Measurements from ENCODE around the gene HJV. TPM values are rescaled to one million over a fixed set of nuclear protein-coding genes. Genes with fewer than 3 reads are reported as not detected.

HJV gene
- total RNA-seq, 1 experiment from 2014 or later, result not detected

GRCh38 chr1:146036965-146037646, 15.6 kb upstream of the HJV start:
- no peaks in the 10 kb centered on the region for H3K9me3 ChIP-seq (ENCODE audit: control insufficient read depth, low read depth, low read length)
- no peak overlapping the region for H4K8ac ChIP-seq (replicated peaks; ENCODE audit: insufficient read length, low read depth, low read length)
- H3K23ac ChIP-seq (ENCODE audit: insufficient read length, low read depth, low read length), result no peak overlapping the region
- H4K91ac ChIP-seq (ENCODE audit: insufficient read length, low read depth, low read length), result no peak overlapping the region
- no peak overlapping the region for H4K5ac ChIP-seq (ENCODE audit: insufficient read length, low read depth, low read length)
- no peaks in the 10 kb centered on the region for H3K79me1 ChIP-seq (ENCODE audit: insufficient read depth, low read depth, low read length, poor library complexity, severe bottlenecking)
- H3K56ac ChIP-seq (ENCODE audit: insufficient read length, low read depth, low read length), result no peak overlapping the region
- peak overlapping the region; percentile 61 for H3K18ac ChIP-seq (ENCODE audit: insufficient read length, low read depth, low read length)
- H3K4me1 ChIP-seq (ENCODE audit: insufficient read depth, low read length), result no peaks in the 10 kb centered on the region
- peak overlapping the region; percentile 57 for H3K4me2 ChIP-seq (ENCODE audit: insufficient read depth, insufficient read length, low read length)
- H2AK5ac ChIP-seq (ENCODE audit: insufficient read length, low read length), result no peak overlapping the region
- H3T11ph ChIP-seq (ENCODE audit: low read length), result no peak overlapping the region
- H3K79me2 ChIP-seq (ENCODE audit: insufficient read depth, low read length), result no peaks in the 10 kb centered on the region
- no peak overlapping the region for H2BK12ac ChIP-seq (ENCODE audit: insufficient read length, low read depth, low read length)
- peak overlapping the region; percentile 79 for H2AFZ ChIP-seq (ENCODE audit: low read length)
- WGBS (ENCODE audit: extremely low coverage, insufficient read length, low lambda C conversion rate), result no CpG with 5 or more reads among the region's 21 CpGs
- no peak overlapping the region for H2BK120ac ChIP-seq (ENCODE audit: low read depth, low read length, poor library complexity, severe bottlenecking)
- peak overlapping the region; percentile 79 for H3K9ac ChIP-seq (ENCODE audit: extremely low read depth, insufficient read length, low read length)
- peak overlapping the region; percentile 83; the same call in 1 of the 2 replicates for H3K14ac ChIP-seq (ENCODE audit: insufficient read depth, low read length)
- no peaks in the 10 kb centered on the region for H4K20me1 ChIP-seq (ENCODE audit: control insufficient read depth, insufficient read depth, insufficient read length)
- peak overlapping the region; percentile 99 to 100 for H3K4me3 Mint-ChIP-seq
- no peak for TF ChIP-seq CTCF (conservative IDR thresholded peaks at IDR 0.05)
- H3K23me2 ChIP-seq (ENCODE audit: insufficient read length, low read depth, low read length, poor library complexity, severe bottlenecking), result peaks cover 6% of the 10 kb centered on the region
- H2BK15ac ChIP-seq (ENCODE audit: low read depth, low read length), result no peak overlapping the region
- H2BK20ac ChIP-seq (ENCODE audit: low read depth, low read length, poor library complexity, severe bottlenecking), result no peak overlapping the region
- DNase-seq, result peak; percentile 81
- peak overlapping the region; percentile 91 to 98 (median 95) for H3K27ac Mint-ChIP-seq
- no peak overlapping the region for H3K27ac ChIP-seq (ENCODE audit: insufficient read length, low read depth, low read length)
- H3K36me3 Mint-ChIP-seq (ENCODE audit: insufficient read depth in 1 of 3, low read depth in 3 of 3), result no peaks in the 10 kb centered on the region; a peak in 1 of 7 replicates
- peaks cover 15 to 17% of the 10 kb centered on the region in 2 experiments for H3K4me1 Mint-ChIP-seq
- no peak overlapping the region for H3K4ac ChIP-seq (ENCODE audit: low read depth, low read length)
- no peak overlapping the region for H2BK5ac ChIP-seq (ENCODE audit: insufficient read length, low read length)
- H3K27me3 ChIP-seq (ENCODE audit: insufficient read depth, low read length), result no peaks in the 10 kb centered on the region
- H3K27me3 Mint-ChIP-seq (ENCODE audit: low read depth), result peaks cover 8% of the 10 kb centered on the region
- peaks cover 3 to 8% of the 10 kb centered on the region in 2 experiments; a peak in 2 of 5 replicates for H3K9me3 Mint-ChIP-seq

All from H9 (cell line).